KMS-11 (cell line): ENCODE measurements around the gene MRNIP.
A peak's percentile ranks its signal among the peaks of the same experiment; 100 is the strongest.

Experiments
- H2AFZ ChIP-seq: fragments of 200-600 bp; sonication (generic); 2 replicates; pipeline ENCODE4 v1.6.1; 2016; ENCODE audit warnings: antibody characterized with exemption, mixed run types, low read depth
- H3K27ac ChIP-seq: fragments of 200-600 bp; sonication (generic); 2 replicates; pipeline ENCODE4 v1.6.1; 2016; ENCODE audit warnings: mild to moderate bottlenecking, mixed run types
- H3K27me3 ChIP-seq: fragments of 200-600 bp; sonication (generic); 2 replicates; pipeline ENCODE4 v1.6.1; 2017; ENCODE audit warnings: mild to moderate bottlenecking, low read depth, mixed run types, moderate library complexity; ENCODE audit not compliant: insufficient read depth
- H3K36me3 ChIP-seq: fragments of 200-600 bp; sonication (generic); 2 replicates; pipeline ENCODE4 v1.6.1; 2017; ENCODE audit warnings: mild to moderate bottlenecking, mixed run types; ENCODE audit not compliant: insufficient read depth
- H3K4me1 ChIP-seq: fragments of 200-600 bp; sonication (generic); 2 replicates; pipeline ENCODE4 v1.6.1; 2016; ENCODE audit warnings: mild to moderate bottlenecking, low read depth, mixed run types; ENCODE audit not compliant: poor library complexity, severe bottlenecking
- H3K4me2 ChIP-seq: fragments of 200-600 bp; sonication (generic); 2 replicates; pipeline ENCODE4 v1.7.0; 2016; ENCODE audit warnings: mild to moderate bottlenecking, mixed run types
- H3K4me3 ChIP-seq: fragments of 200-600 bp; sonication (generic); IDR thresholded peaks from 2 replicates; pipeline ENCODE4 v1.6.1; 2017; ENCODE audit warnings: low read depth, low read length, mixed read lengths; ENCODE audit not compliant: insufficient read depth
- H3K79me2 ChIP-seq: fragments of 200-600 bp; sonication (generic); 2 replicates; pipeline ENCODE4 v1.6.1; 2016; ENCODE audit warnings: low read depth, mixed run types; ENCODE audit not compliant: insufficient read depth
- H3K9ac ChIP-seq: fragments of 200-600 bp; sonication (generic); 2 replicates; pipeline ENCODE4 v1.6.1; 2016; ENCODE audit warnings: mild to moderate bottlenecking, mixed run types
- H4K20me1 ChIP-seq: fragments of 200-600 bp; sonication (generic); 2 replicates; pipeline ENCODE4 v1.6.1; 2016; ENCODE audit warnings: mild to moderate bottlenecking, mixed run types; ENCODE audit not compliant: insufficient read depth
- CTCF ChIP-seq: fragments of 200-600 bp; sonication (generic); conservative IDR thresholded peaks from 2 replicates; pipeline ENCODE4 v1.6.1; 2017; ENCODE audit warnings: low read depth, mild to moderate bottlenecking, antibody characterized with exemption, low read length, moderate library complexity, mixed read lengths

MRNIP gene

GRCh38 chr5:179819296-179820126 is 39.1 kb downstream of the MRNIP start:
- Histone ChIP-seq H3K4me2 (peak overlapping the region; percentile 71; the same call in 1 of the 2 replicates), H3K27me3 (no peaks in the 10 kb centered on the region), H3K9ac (peak overlapping the region; percentile 90), H3K79me2 (peaks cover 28% of the 10 kb centered on the region), H3K27ac (peak overlapping the region; percentile 99), H3K4me3 (no peak overlapping the region), H3K4me1 (peaks cover 30% of the 10 kb centered on the region), H2AFZ (peak overlapping the region; percentile 18; the same call in 1 of the 2 replicates), H4K20me1 (peaks cover 11% of the 10 kb centered on the region; the same call in 1 of the 2 replicates), H3K36me3 (no peaks in the 10 kb centered on the region)
- no peak for TF ChIP-seq CTCF

GRCh38 chr5:179818746-179819295 is 39.8 kb downstream of the MRNIP start:
- H3K4me3 ChIP-seq, result no peak overlapping the region
- peaks cover 25% of the 10 kb centered on the region for H3K79me2 ChIP-seq
- H3K4me2 ChIP-seq, result peak overlapping the region; percentile 71
- H3K4me1 ChIP-seq, result peaks cover 30% of the 10 kb centered on the region
- H3K27me3 ChIP-seq, result no peaks in the 10 kb centered on the region
- no peaks in the 10 kb centered on the region for H3K36me3 ChIP-seq
- TF ChIP-seq CTCF, result no peak
- H3K27ac ChIP-seq, result peak overlapping the region; percentile 99
- H4K20me1 ChIP-seq, result peaks cover 11% of the 10 kb centered on the region; the same call in 1 of the 2 replicates
- H2AFZ ChIP-seq, result peak overlapping the region; percentile 26; the same call in 1 of the 2 replicates
- peak overlapping the region; percentile 90 for H3K9ac ChIP-seq

- H3K4me2 ChIP-seq, result peak overlapping the region; percentile 71
- H3K79me2 ChIP-seq, result peaks cover 21% of the 10 kb centered on the region
- H3K4me3 ChIP-seq, result no peak overlapping the region
- H4K20me1 ChIP-seq, result peaks cover 11% of the 10 kb centered on the region; the same call in 1 of the 2 replicates
- no peaks in the 10 kb centered on the region for H3K27me3 ChIP-seq
- no peak for TF ChIP-seq CTCF
- peak overlapping the region; percentile 90 for H3K9ac ChIP-seq
- no peaks in the 10 kb centered on the region for H3K36me3 ChIP-seq
- H2AFZ ChIP-seq, result peak overlapping the region; percentile 26; the same call in 1 of the 2 replicates
- peak overlapping the region; percentile 99 for H3K27ac ChIP-seq
- H3K4me1 ChIP-seq, result peaks cover 30% of the 10 kb centered on the region
Measured at GRCh38 chr5:179817890-179818745, 40.5 kb downstream of the MRNIP start.

- H3K9ac ChIP-seq, result no peak overlapping the region
- no peaks in the 10 kb centered on the region for H3K27me3 ChIP-seq
- no peak overlapping the region for H2AFZ ChIP-seq
- no peak overlapping the region for H3K27ac ChIP-seq
- peaks cover 30% of the 10 kb centered on the region for H3K4me1 ChIP-seq
- H3K4me2 ChIP-seq, result no peak overlapping the region
- H3K36me3 ChIP-seq, result no peaks in the 10 kb centered on the region
- TF ChIP-seq CTCF, result no peak
- peaks cover 7% of the 10 kb centered on the region; the same call in 1 of the 2 replicates for H4K20me1 ChIP-seq
- H3K79me2 ChIP-seq, result peaks cover 15% of the 10 kb centered on the region
- no peak overlapping the region for H3K4me3 ChIP-seq
Measured at GRCh38 chr5:179817470-179817840, 41.2 kb downstream of the MRNIP start.
